ENCODE measurements around the gene RNF212B.

DNA sequence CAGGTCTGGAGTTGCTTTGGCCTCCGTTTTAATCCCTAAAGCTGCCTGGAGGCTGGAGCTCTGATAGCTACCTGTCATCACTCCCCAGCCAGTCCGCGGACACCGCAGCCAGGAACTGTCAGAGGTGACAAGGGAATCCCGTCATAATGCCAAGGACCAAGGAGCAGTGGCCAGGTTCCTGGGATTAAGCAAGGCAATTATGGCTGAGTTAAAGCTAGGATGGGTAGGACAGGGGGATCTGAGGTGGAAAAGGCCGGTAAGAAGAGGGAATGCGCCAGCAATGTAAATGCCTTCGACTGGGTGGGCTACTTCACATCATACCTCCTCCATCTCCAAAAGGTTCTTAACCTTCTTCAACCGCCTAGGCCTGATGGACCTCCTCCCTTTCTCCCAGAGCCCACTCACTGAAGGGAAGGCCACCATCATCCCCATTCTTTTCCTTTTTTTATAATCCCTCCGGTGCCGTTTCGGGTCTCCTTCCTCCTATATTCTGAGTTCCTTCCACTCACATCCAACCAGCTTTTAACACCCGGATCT, 63.0 kb downstream of the RNF212B start:
- TF ChIP-seq ZNF337 (CRISPR knock-in tag; IDR thresholded peaks at IDR 0.05; ENCODE audit: borderline replicate concordance, low read depth) = no peak
- 0 out of 2 replicates have a peak, but pooled peaks have one; percentile 19 for TF ChIP-seq JUN (CRISPR knock-in tag; IDR thresholded peaks at IDR 0.05)
- no peak for TF ChIP-seq RXRA (CRISPR knock-in tag; IDR thresholded peaks at IDR 0.05)
- no peak for TF ChIP-seq NFYC (CRISPR knock-in tag; IDR thresholded peaks at IDR 0.05)
- TF ChIP-seq ZFX (CRISPR knock-in tag; IDR thresholded peaks at IDR 0.05; ENCODE audit: low read depth) = no peak

Data from HepG2 (cell line).